Measurements from ENCODE around the gene MAD2L2. TPM values are rescaled to one million over a fixed set of nuclear protein-coding genes. Genes with fewer than 3 reads are reported as not detected.
A peak's percentile ranks its signal among the peaks of the same experiment; 100 is the strongest.

The MAD2L2 gene
- total RNA-seq, 1 donor from 2014 or later, result 28.0 TPM

- H3K36me3 Mint-ChIP-seq (ENCODE audit: low read depth, unreplicated experiment), result peaks cover 4% of the 10 kb centered on the region
- H3K27me3 Mint-ChIP-seq (ENCODE audit: unreplicated experiment), result peaks cover 19% of the 10 kb centered on the region
- DNase-seq (ENCODE audit: low spot score), result no peak
- H3K9me3 Mint-ChIP-seq (ENCODE audit: unreplicated experiment), result no peaks in the 10 kb centered on the region
- TF ChIP-seq, protein P1, sequence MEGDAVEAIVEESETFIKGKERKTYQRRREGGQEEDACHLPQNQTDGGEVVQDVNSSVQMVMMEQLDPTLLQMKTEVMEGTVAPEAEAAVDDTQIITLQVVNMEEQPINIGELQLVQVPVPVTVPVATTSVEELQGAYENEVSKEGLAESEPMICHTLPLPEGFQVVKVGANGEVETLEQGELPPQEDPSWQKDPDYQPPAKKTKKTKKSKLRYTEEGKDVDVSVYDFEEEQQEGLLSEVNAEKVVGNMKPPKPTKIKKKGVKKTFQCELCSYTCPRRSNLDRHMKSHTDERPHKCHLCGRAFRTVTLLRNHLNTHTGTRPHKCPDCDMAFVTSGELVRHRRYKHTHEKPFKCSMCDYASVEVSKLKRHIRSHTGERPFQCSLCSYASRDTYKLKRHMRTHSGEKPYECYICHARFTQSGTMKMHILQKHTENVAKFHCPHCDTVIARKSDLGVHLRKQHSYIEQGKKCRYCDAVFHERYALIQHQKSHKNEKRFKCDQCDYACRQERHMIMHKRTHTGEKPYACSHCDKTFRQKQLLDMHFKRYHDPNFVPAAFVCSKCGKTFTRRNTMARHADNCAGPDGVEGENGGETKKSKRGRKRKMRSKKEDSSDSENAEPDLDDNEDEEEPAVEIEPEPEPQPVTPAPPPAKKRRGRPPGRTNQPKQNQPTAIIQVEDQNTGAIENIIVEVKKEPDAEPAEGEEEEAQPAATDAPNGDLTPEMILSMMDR (IDR thresholded peaks at IDR 0.05; ENCODE audit: unreplicated experiment), result no peak
- peaks cover 2% of the 10 kb centered on the region for H3K4me1 Mint-ChIP-seq (ENCODE audit: unreplicated experiment)
- H3K27ac Mint-ChIP-seq (ENCODE audit: unreplicated experiment), result peak overlapping the region; percentile 72
- H3K4me3 Mint-ChIP-seq (ENCODE audit: unreplicated experiment), result peak overlapping the region; percentile 77
Observed at GRCh38 chr1:11651017-11651416, 29.9 kb downstream of the MAD2L2 start.

DNA sequence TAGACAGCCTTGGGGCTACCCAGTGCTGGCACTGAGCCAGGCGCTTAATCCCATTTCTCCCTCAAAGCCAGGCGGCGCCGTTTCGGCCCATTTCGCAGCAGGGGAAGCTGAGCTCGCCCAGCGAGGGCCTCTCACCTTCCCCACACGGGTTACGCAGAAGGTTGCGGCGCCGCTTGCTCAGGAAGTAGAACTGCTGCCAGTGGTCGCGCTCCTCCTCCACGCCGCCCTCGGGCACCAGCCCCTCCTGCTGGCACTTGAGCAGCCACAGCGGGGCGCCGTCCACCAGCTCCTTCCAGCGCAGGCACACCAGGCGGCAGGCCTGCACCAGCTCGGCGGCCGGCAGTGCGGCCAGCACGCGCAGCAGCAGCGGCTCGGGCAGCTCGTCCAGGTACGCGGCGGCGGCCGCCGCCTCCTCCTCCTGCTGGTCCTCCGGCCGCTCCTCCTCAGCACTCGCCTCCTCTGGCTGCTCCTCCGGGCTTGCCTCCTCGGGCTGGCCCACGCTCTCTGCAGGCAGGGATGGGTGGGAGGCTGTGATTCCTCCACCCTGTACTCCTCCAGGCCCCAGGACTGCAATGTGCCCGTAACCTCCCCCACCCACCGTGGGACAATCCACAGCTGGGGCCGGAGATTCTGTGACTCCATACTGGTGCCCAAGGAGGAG lies 30.5 kb downstream of the MAD2L2 start:
- Mint-ChIP-seq H3K27me3 (ENCODE audit: unreplicated experiment) (peaks cover 19% of the 10 kb centered on the region), H3K4me3 (ENCODE audit: unreplicated experiment) (no peak overlapping the region), H3K4me1 (ENCODE audit: unreplicated experiment) (peaks cover 2% of the 10 kb centered on the region), H3K9me3 (ENCODE audit: unreplicated experiment) (no peaks in the 10 kb centered on the region), H3K27ac (ENCODE audit: unreplicated experiment) (no peak overlapping the region), H3K36me3 (ENCODE audit: low read depth, unreplicated experiment) (peaks cover 4% of the 10 kb centered on the region)
- DNase-seq (ENCODE audit: low spot score), result peak; percentile 85
- TF ChIP-seq, protein P1 (IDR thresholded peaks at IDR 0.05; ENCODE audit: unreplicated experiment), result no peak

GRCh38 chr1:11649624-11650330 lies 31.2 kb downstream of the MAD2L2 start:
- TF ChIP-seq, protein P1 (IDR thresholded peaks at IDR 0.05; ENCODE audit: unreplicated experiment), result no peak
- H3K9me3 Mint-ChIP-seq (ENCODE audit: unreplicated experiment), result no peaks in the 10 kb centered on the region
- peaks cover 4% of the 10 kb centered on the region for H3K36me3 Mint-ChIP-seq (ENCODE audit: low read depth, unreplicated experiment)
- no peak overlapping the region for H3K4me3 Mint-ChIP-seq (ENCODE audit: unreplicated experiment)
- no peak overlapping the region for H3K27ac Mint-ChIP-seq (ENCODE audit: unreplicated experiment)
- no peak for DNase-seq (ENCODE audit: low spot score)
- peaks cover 2% of the 10 kb centered on the region for H3K4me1 Mint-ChIP-seq (ENCODE audit: unreplicated experiment)
- peaks cover 16% of the 10 kb centered on the region for H3K27me3 Mint-ChIP-seq (ENCODE audit: unreplicated experiment)

DNA sequence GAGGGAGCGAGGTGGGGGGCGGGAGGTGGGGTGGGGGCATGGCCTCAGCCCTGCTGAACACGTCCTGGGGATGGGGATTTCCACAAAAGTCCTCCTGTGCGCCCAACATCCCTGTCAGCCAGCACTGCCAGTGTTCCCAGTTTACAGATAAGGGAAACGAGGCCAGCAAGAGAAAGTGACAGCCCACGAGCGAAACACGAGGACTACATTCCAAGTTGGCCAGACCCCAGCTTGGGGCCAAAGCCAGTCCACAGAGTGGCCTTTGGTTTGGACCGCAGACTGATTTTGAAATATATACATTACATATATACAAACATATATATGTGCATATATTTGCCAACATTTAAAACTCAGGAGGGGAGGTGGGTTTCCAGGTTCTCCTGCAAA lies 31.7 kb downstream of the MAD2L2 start:
- Mint-ChIP-seq H3K36me3 (ENCODE audit: low read depth, unreplicated experiment) (peaks cover 4% of the 10 kb centered on the region), H3K4me3 (ENCODE audit: unreplicated experiment) (no peak overlapping the region), H3K27ac (ENCODE audit: unreplicated experiment) (no peak overlapping the region), H3K4me1 (ENCODE audit: unreplicated experiment) (peaks cover 2% of the 10 kb centered on the region), H3K27me3 (ENCODE audit: unreplicated experiment) (peaks cover 16% of the 10 kb centered on the region), H3K9me3 (ENCODE audit: unreplicated experiment) (no peaks in the 10 kb centered on the region)
- DNase-seq (ENCODE audit: low spot score), result no peak
- TF ChIP-seq, protein P1 (IDR thresholded peaks at IDR 0.05; ENCODE audit: unreplicated experiment), result no peak

DNA sequence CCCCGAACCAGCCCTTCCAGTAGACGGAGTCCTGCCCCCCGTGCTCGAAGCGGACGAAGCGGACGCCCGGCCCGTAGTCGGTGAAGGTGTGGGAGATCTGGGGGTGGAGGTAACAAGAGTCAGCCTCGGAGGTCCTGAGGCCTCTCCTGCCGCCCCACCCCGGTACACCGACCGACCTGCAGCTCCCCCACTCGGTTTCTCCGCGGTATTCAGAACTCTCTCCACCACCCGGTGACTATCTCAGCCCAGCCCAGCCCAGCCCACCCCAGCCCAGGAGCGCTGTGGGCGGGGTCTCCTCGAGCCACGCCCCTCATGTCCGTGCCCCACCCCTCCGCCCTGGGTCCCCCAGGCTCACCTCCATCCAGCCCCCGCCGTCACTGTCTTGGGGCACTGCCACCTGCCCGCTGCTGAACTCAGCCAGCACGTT lies 32.2 kb downstream of the MAD2L2 start:
- peaks cover 2% of the 10 kb centered on the region for H3K4me1 Mint-ChIP-seq (ENCODE audit: unreplicated experiment)
- peaks cover 16% of the 10 kb centered on the region for H3K27me3 Mint-ChIP-seq (ENCODE audit: unreplicated experiment)
- no peak overlapping the region for H3K27ac Mint-ChIP-seq (ENCODE audit: unreplicated experiment)
- TF ChIP-seq, protein P1 (IDR thresholded peaks at IDR 0.05; ENCODE audit: unreplicated experiment), result no peak
- H3K4me3 Mint-ChIP-seq (ENCODE audit: unreplicated experiment), result no peak overlapping the region
- H3K9me3 Mint-ChIP-seq (ENCODE audit: unreplicated experiment), result no peaks in the 10 kb centered on the region
- DNase-seq (ENCODE audit: low spot score), result no peak
- H3K36me3 Mint-ChIP-seq (ENCODE audit: low read depth, unreplicated experiment), result peaks cover 4% of the 10 kb centered on the region
